ENCODE data around the gene RBMS1.

DNA sequence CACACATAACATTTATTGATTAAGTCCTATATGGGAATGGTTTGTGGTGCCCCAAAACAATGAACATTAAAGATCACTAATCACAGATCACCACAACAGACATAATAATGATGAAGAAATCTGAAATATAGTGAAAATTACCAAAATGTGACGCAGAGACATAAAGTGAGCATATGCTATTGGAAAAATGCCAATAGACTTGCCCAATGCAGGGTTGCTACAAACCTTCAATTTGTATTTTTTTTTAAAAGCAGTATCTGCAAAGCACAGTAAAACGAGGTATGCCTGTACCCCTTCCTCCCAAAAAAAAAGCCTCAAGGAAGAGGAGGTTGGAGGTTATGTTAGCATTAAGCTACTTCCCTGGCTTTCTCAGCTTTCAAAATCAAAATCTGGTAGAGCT lies 131.1 kb downstream of the RBMS1 start:
- TF ChIP-seq, protein P1, sequence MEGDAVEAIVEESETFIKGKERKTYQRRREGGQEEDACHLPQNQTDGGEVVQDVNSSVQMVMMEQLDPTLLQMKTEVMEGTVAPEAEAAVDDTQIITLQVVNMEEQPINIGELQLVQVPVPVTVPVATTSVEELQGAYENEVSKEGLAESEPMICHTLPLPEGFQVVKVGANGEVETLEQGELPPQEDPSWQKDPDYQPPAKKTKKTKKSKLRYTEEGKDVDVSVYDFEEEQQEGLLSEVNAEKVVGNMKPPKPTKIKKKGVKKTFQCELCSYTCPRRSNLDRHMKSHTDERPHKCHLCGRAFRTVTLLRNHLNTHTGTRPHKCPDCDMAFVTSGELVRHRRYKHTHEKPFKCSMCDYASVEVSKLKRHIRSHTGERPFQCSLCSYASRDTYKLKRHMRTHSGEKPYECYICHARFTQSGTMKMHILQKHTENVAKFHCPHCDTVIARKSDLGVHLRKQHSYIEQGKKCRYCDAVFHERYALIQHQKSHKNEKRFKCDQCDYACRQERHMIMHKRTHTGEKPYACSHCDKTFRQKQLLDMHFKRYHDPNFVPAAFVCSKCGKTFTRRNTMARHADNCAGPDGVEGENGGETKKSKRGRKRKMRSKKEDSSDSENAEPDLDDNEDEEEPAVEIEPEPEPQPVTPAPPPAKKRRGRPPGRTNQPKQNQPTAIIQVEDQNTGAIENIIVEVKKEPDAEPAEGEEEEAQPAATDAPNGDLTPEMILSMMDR (IDR thresholded peaks at IDR 0.05): no peak
- TF ChIP-seq POLR2A (IDR thresholded peaks at IDR 0.05): no peak

All from right lobe of liver (tissue), 4 donors.